HG02981 (cell line): ENCODE results near the gene WDFY3.
"Not testable (repeated sequence)": the region's sequence is repeated elsewhere in the genome, so short reads cannot be mapped to it uniquely, and the experiment has no call there.

Experiments used
- ATAC-seq: cut with Tn5 transposase; IDR thresholded peaks from one replicate; pipeline ENCODE4 v1.9.1; 2021; ENCODE audit warnings: mild to moderate bottlenecking, moderate library complexity; ENCODE audit not compliant: unreplicated experiment

Gene WDFY3

GRCh38 chr4:84862064-84862463, 104.4 kb downstream of the WDFY3 start:
- ATAC-seq, result no peak

- no peak for ATAC-seq
These were observed 109.2 kb downstream of the WDFY3 start for GRCh38 chr4:84857296-84857695.

- no peak for ATAC-seq
These were observed 109.9 kb downstream of the WDFY3 start for GRCh38 chr4:84856468-84857049.

- no peak for ATAC-seq
These were observed 110.7 kb downstream of the WDFY3 start for GRCh38 chr4:84855774-84856173.

GRCh38 chr4:84852081-84852480, 114.4 kb downstream of the WDFY3 start:
- ATAC-seq, result no peak

- no peak for ATAC-seq
These were observed 117.3 kb downstream of the WDFY3 start for GRCh38 chr4:84849051-84849640.

- no peak for ATAC-seq
These were observed 118.1 kb downstream of the WDFY3 start for GRCh38 chr4:84848432-84848831.

GRCh38 chr4:84847978-84848377, 118.5 kb downstream of the WDFY3 start:
- ATAC-seq, result no peak

GRCh38 chr4:84846985-84847384, 119.5 kb downstream of the WDFY3 start:
- ATAC-seq, result no peak

GRCh38 chr4:84841435-84841834, 125.1 kb downstream of the WDFY3 start:
- no peak for ATAC-seq

- ATAC-seq, result no peak
These were observed 128.7 kb downstream of the WDFY3 start for GRCh38 chr4:84837751-84838150.

- not testable (repeated sequence) for ATAC-seq
These were observed 136.9 kb downstream of the WDFY3 start for GRCh38 chr4:84829633-84830032.

GRCh38 chr4:84826681-84827080, 139.8 kb downstream of the WDFY3 start:
- no peak for ATAC-seq

- no peak for ATAC-seq
These were observed 140.7 kb downstream of the WDFY3 start for GRCh38 chr4:84825701-84826341.

GRCh38 chr4:84821064-84821463, 145.4 kb downstream of the WDFY3 start:
- ATAC-seq, result no peak

GRCh38 chr4:84814094-84814750, 152.3 kb downstream of the WDFY3 start:
- no peak for ATAC-seq

- ATAC-seq, result no peak
These were observed 156.5 kb downstream of the WDFY3 start for GRCh38 chr4:84809946-84810345.

- ATAC-seq, result no peak
These were observed 158.2 kb downstream of the WDFY3 start for GRCh38 chr4:84808332-84808731.

GRCh38 chr4:84806541-84806940, 159.9 kb downstream of the WDFY3 start:
- ATAC-seq, result not testable (repeated sequence)

- no peak for ATAC-seq
These were observed 162.4 kb downstream of the WDFY3 start for GRCh38 chr4:84804136-84804535.

- ATAC-seq, result no peak
These were observed 162.8 kb downstream of the WDFY3 start for GRCh38 chr4:84803720-84804119.

- no peak for ATAC-seq
These were observed 163.4 kb downstream of the WDFY3 start for GRCh38 chr4:84803116-84803515.
